Tibial artery (tissue), 4 donors: ENCODE results near the gene DPP6.

Source experiments
- DNase-seq, 2 donors: peaks; one replicate each; pipeline ENCODE4 v3.0.0-alpha.2; 2019
- H3K27ac ChIP-seq, 2 donors: fragments of 200-600 bp; sonication (generic) in 1 of 2; 1 replicate in 1 of 2; 2 replicates in 1 of 2; pipeline ENCODE4 v1.5.1; 2018 to 2019; ENCODE audit warnings: mild to moderate bottlenecking in 1 of 2
- H3K27me3 ChIP-seq, 2 donors: fragments of 200-600 bp; sonication (generic) in 1 of 2; one replicate each; pipeline versions ENCODE4 v1.5.1 to v1.6.0; 2016 to 2019
- H3K36me3 ChIP-seq, 3 donors: fragments of 200-600 bp; sonication (generic) in 2 of 3; one replicate each; pipeline ENCODE4 v1.5.1; 2016 to 2019; ENCODE audit warnings: mild to moderate bottlenecking in 2 of 3
- H3K4me1 ChIP-seq, 4 donors: fragments of 200-600 bp; sonication (generic) in 2 of 4; 1 replicate in 3 of 4; 2 replicates in 1 of 4; pipeline ENCODE4 v1.5.1; 2016 to 2019
- H3K4me3 ChIP-seq, 2 donors: fragments of 200-600 bp; sonication (generic) in 1 of 2; 1 replicate in 1 of 2; 2 replicates in 1 of 2; pipeline ENCODE4 v1.5.1; 2018 to 2019; ENCODE audit warnings: mild to moderate bottlenecking in 2 of 2
- H3K9me3 ChIP-seq, 3 donors: fragments of 200-600 bp; sonication (generic) in 1 of 3; one replicate each; pipeline ENCODE4 v1.5.1; 2016 to 2019
- CTCF ChIP-seq, 2 experiments: fragments of 200-600 bp in 1 of 2; fragments of 450-650 bp in 1 of 2; IDR thresholded peaks; one replicate each; pipeline ENCODE4 v1.5.1; 2017 to 2019; ENCODE audit warnings: antibody characterized with exemption in 2 of 2, mild to moderate bottlenecking in 1 of 2, moderate library complexity in 1 of 2
- intact Hi-C: fragments of 100-400 bp; cut with DNase I; formaldehyde crosslinking; loops from one replicate; pipeline ENCODE4 v1.15.0; 2023; ENCODE audit warnings: low total_unique reads

DPP6 gene

GRCh38 chr7:154856733-154857132 lies 804.5 kb downstream of the DPP6 start:
- TF ChIP-seq CTCF (IDR thresholded peaks at IDR 0.05), result no peak
- Histone ChIP-seq H3K9me3 (no peaks in the 10 kb centered on the region), H3K36me3 (no peaks in the 10 kb centered on the region), H3K27ac (no peak overlapping the region), H3K27me3 (no peaks in the 10 kb centered on the region), H3K4me1 (no peaks in the 10 kb centered on the region), H3K4me3 (no peak overlapping the region)
- DNase-seq, result no peak
- intact Hi-C loops, result no loop called here

GRCh38 chr7:154857240-154857639 lies 805.0 kb downstream of the DPP6 start:
- Histone ChIP-seq H3K27me3 (no peaks in the 10 kb centered on the region), H3K9me3 (no peaks in the 10 kb centered on the region), H3K4me1 (no peaks in the 10 kb centered on the region), H3K36me3 (no peaks in the 10 kb centered on the region), H3K4me3 (no peak overlapping the region), H3K27ac (no peak overlapping the region)
- intact Hi-C loops, result no loop called here
- DNase-seq, result peak in 1 of 2 donors; percentile 42
- TF ChIP-seq CTCF (IDR thresholded peaks at IDR 0.05), result no peak

GRCh38 chr7:154857728-154858681 lies 805.8 kb downstream of the DPP6 start:
- H3K27ac ChIP-seq, result no peak overlapping the region
- no peak overlapping the region for H3K4me3 ChIP-seq
- no peaks in the 10 kb centered on the region for H3K27me3 ChIP-seq
- no peaks in the 10 kb centered on the region for H3K4me1 ChIP-seq
- intact Hi-C loops, result no loop called here
- H3K9me3 ChIP-seq, result no peaks in the 10 kb centered on the region
- peak in 1 of 2 donors; percentile 39 for DNase-seq
- no peak for TF ChIP-seq CTCF (IDR thresholded peaks at IDR 0.05)
- H3K36me3 ChIP-seq, result no peaks in the 10 kb centered on the region

- H3K27me3 ChIP-seq, result peaks cover 0 to 3% of the 10 kb centered on the region in 2 donors
- no peaks in the 10 kb centered on the region for H3K9me3 ChIP-seq
- no peaks in the 10 kb centered on the region for H3K4me1 ChIP-seq
- intact Hi-C loops, result no loop called here
- no peak overlapping the region for H3K27ac ChIP-seq
- TF ChIP-seq CTCF (IDR thresholded peaks at IDR 0.05), result no peak
- no peaks in the 10 kb centered on the region for H3K36me3 ChIP-seq
- DNase-seq, result peak in 1 of 2 donors; percentile 43
- H3K4me3 ChIP-seq, result no peak overlapping the region
Observed at GRCh38 chr7:154858836-154859537, 806.8 kb downstream of the DPP6 start.

- H3K27me3 ChIP-seq, result peaks cover 0 to 3% of the 10 kb centered on the region in 2 donors
- no peak overlapping the region for H3K4me3 ChIP-seq
- intact Hi-C loops, result no loop called here
- no peak for DNase-seq
- no peaks in the 10 kb centered on the region for H3K4me1 ChIP-seq
- no peaks in the 10 kb centered on the region for H3K9me3 ChIP-seq
- H3K27ac ChIP-seq, result no peak overlapping the region
- TF ChIP-seq CTCF (IDR thresholded peaks at IDR 0.05), result no peak
- H3K36me3 ChIP-seq, result no peaks in the 10 kb centered on the region
Observed at GRCh38 chr7:154859747-154860620, 807.8 kb downstream of the DPP6 start.
